Naive thymus-derived CD8-positive, alpha-beta T cell (primary cell): ENCODE data around the gene NCBP2. TPM values are rescaled to one million over a fixed set of nuclear protein-coding genes. Genes with fewer than 3 reads are reported as not detected.
"Not testable (repeated sequence)": the region's sequence is repeated elsewhere in the genome, so short reads cannot be mapped to it uniquely, and the experiment has no call there.

Experiments used
- ATAC-seq, 2 donors: fragments of 150-1000 bp; cut with Tn5 transposase in 1 of 2; sonication (Bioruptor Pico), chemical (Tn5 transposase) in 1 of 2; 1 replicate in 1 of 2; 2 replicates in 1 of 2; pipeline ENCODE4 v1.10.0; 2021; ENCODE audit warnings: mild to moderate bottlenecking in 2 of 2, moderate library complexity in 2 of 2
- POLR2A ChIA-PET: fragments of 350-600 bp; sonication (Branson Sonifier 250); formaldehyde crosslinking; loops from one replicate; lab custom pipeline; 2021; ENCODE audit warnings: antibody characterized with exemption; lab: Charles Lee
- DNase-seq, 10 donors: peaks; one replicate each; pipeline versions ENCODE4 v3.0.0 to v3.0.0-alpha.2; 2020 to 2022
- H3K27ac Mint-ChIP-seq, 10 donors: one replicate each; pipeline ENCODE4 v1.8.0; 2020 to 2022; ENCODE audit warnings: mild to moderate bottlenecking in 10 of 10, mixed read lengths in 10 of 10, moderate library complexity in 4 of 10, inconsistent platforms in 1 of 10
- H3K27me3 Mint-ChIP-seq, 5 donors: one replicate each; pipeline ENCODE4 v1.8.0; 2021 to 2022; ENCODE audit warnings: mixed read lengths in 5 of 5
- H3K36me3 Mint-ChIP-seq, 3 donors: one replicate each; pipeline ENCODE4 v1.8.0; 2020 to 2022; ENCODE audit warnings: mixed read lengths in 3 of 3, mild to moderate bottlenecking in 2 of 3, inconsistent platforms in 1 of 3
- H3K4me1 Mint-ChIP-seq, 4 donors: one replicate each; pipeline ENCODE4 v1.8.0; 2021 to 2022; ENCODE audit warnings: mixed read lengths in 4 of 4
- H3K4me3 Mint-ChIP-seq, 10 donors: one replicate each; pipeline ENCODE4 v1.8.0; 2020 to 2022; ENCODE audit warnings: mild to moderate bottlenecking in 10 of 10, mixed read lengths in 10 of 10, moderate library complexity in 6 of 10, inconsistent platforms in 1 of 10
- H3K9me3 Mint-ChIP-seq, 9 donors: one replicate each; pipeline ENCODE4 v1.8.0; 2020 to 2022; ENCODE audit warnings: mixed read lengths in 9 of 9, mild to moderate bottlenecking in 3 of 9, inconsistent platforms in 1 of 9, moderate library complexity in 1 of 9
- polyA plus RNA-seq, 3 donors: library from polyadenylated mRNA; unstranded; fragments of 300-500 nt; fragmentation: Illumina TruSeq; gene quantifications; one replicate each; pipeline ENCODE4 v1.2.3, GENCODE V29; 2021
- total RNA-seq, 8 experiments: library from RNA in 2 of 8; stranded (reverse) in 2 of 8; gene quantifications; one replicate each; pipeline ENCODE4 v1.2.3 and lab custom pipeline; 2021 to 2026

The NCBP2 gene
- total and polyA plus RNA-seq, 5 experiments from 2014 or later: 54.9 to 87.0 (median 80.5) TPM

DNA sequence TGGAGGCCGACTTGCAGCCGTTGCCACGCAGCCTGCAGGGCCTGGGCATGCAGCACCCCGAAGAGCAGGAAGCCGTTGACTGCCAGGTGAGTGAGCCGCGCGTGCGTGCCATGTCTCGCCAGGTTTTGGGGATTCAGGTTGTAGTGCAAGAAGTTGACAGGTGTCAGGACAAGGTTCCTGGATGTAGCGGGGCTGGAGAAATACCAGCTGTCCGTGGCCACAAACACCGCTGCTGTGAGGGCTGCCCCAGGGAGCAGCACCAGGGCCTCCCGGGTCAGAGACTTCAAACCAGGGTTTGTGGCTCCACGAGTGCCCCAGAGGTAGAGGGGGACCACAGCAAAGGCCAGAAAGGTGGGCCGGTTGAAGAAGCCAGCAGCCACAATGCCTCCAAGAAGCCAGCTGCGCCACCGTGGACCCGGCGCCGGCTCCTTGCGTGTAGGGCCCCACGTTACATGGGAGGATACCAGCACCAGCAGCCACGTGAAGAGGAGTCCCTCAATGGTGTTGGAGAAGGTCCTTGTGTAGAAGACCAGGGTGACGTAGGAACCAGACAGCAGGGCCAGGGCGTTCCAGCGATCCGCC is 5.6 kb upstream of the NCBP2 start:
- DNase-seq (no peak), ATAC-seq (no peak)
- no peaks in the 10 kb centered on the region for H3K27me3 Mint-ChIP-seq
- peaks cover 7 to 22% (median 21%) of the 10 kb centered on the region in 4 donors for H3K4me1 Mint-ChIP-seq
- POLR2A ChIA-PET: interaction anchor here (1.0 kb wide), 1 partner anchor 80 kb away, joined by 3 read pairs; the partner anchor contains the start of gene SENP5
- no peaks in the 10 kb centered on the region for H3K9me3 Mint-ChIP-seq
- H3K27ac Mint-ChIP-seq: no peak overlapping the region
- no peak overlapping the region for H3K4me3 Mint-ChIP-seq
- peaks cover 0 to 7% (median 0%) of the 10 kb centered on the region in 3 donors for H3K36me3 Mint-ChIP-seq

- peaks cover 0 to 2% (median 0%) of the 10 kb centered on the region in 5 donors for H3K27me3 Mint-ChIP-seq
- DNase-seq (no peak), ATAC-seq (no peak)
- peaks cover 0 to 8% (median 0%) of the 10 kb centered on the region in 3 donors for H3K36me3 Mint-ChIP-seq
- H3K4me3 Mint-ChIP-seq: no peak overlapping the region
- POLR2A ChIA-PET: interaction anchor here (0.5 kb wide), 1 partner anchor 329 kb away, joined by 3 read pairs; no protein-coding TSS in a partner anchor
- peak overlapping the region in 2 of 10 donors; percentile 12 to 79 for H3K27ac Mint-ChIP-seq
- H3K9me3 Mint-ChIP-seq: peaks cover 0 to 1% (median 0%) of the 10 kb centered on the region in 9 donors
- H3K4me1 Mint-ChIP-seq: peaks cover 9 to 26% (median 23%) of the 10 kb centered on the region in 4 donors
These were observed 5.0 kb upstream of the NCBP2 start for GRCh38 chr3:196947136-196947859.

DNA sequence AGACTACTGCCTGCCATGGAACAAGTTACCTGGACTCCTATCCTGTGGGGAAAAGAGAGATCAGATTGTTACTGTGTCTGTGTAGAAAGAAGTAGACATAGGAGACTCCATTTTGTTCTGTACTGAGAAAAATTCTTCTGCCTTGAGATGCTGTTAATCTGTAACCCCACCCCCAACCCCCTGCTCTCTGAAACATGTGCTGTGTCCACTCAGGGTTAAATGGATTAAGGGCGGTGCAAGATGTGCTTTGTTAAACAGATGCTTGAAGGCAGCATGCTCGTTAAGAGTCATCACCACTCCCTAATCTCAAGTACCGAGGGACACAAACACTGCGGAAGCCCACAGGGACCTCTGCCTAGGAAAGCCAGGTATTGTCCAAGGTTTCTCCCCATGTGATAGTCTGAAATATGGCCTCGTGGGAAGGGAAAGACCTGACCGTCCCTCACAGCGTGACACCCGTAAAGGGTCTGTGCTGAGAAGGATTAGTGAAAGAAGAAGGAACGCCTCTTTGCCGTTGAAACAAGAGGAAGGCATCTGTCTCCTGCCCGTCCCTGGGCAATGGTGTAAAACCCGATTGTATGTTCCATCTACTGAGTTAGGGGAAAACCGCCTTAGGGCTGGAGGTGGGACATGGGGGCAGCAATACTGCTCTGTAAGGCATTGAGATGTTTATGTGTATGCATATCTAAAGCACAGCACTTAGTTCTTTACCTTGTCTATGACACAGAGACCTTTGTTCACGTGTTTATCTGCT is 1.9 kb upstream of the NCBP2 start:
- H3K4me1 Mint-ChIP-seq: peaks cover 21 to 51% (median 51%) of the 10 kb centered on the region in 4 donors
- not testable (repeated sequence) for H3K27me3 Mint-ChIP-seq, ATAC-seq, DNase-seq, H3K9me3 Mint-ChIP-seq
- peak overlapping the region; percentile 22 to 98 (median 82) for H3K4me3 Mint-ChIP-seq
- H3K36me3 Mint-ChIP-seq: peaks cover 0 to 25% (median 0%) of the 10 kb centered on the region in 3 donors
- H3K27ac Mint-ChIP-seq: peak overlapping the region; percentile 32 to 99 (median 91)
- POLR2A ChIA-PET: interaction anchor here (1.2 kb wide), 1 partner anchor 75 kb away, joined by 3 read pairs; no protein-coding TSS in a partner anchor

DNA sequence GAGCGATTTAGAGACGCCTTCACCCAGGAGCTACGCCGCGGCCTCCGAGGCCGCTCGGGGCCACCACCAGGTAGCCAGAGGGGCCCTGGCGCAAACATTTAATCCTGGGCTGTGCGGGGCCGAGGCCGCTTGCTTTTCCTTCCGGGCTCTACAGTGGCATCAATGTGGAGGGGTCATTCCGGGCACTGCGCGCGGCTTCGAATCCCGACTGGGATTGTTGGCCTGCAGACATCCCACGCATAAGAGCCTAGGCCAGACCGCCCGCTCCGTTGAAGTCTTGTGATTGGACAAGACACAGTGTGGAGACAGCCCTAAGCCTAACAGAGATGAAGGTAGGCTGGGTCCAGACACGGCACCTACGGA is 568 bp upstream of the NCBP2 start:
- ATAC-seq (no peak), DNase-seq (peak in 2 of 10 donors; percentile 14 to 19)
- Mint-ChIP-seq H3K9me3 (peaks cover 0 to 1% (median 0%) of the 10 kb centered on the region in 9 donors), H3K27me3 (peaks cover 0 to 3% (median 0%) of the 10 kb centered on the region in 5 donors), H3K27ac (peak overlapping the region; percentile 85 to 99 (median 97)), H3K4me3 (peak overlapping the region; percentile 80 to 99 (median 96)), H3K36me3 (peaks cover 0 to 38% (median under 1%) of the 10 kb centered on the region in 3 donors), H3K4me1 (peaks cover 21 to 54% (median 51%) of the 10 kb centered on the region in 4 donors)
- POLR2A ChIA-PET: interaction anchor here (0.6 to 2.9 kb wide), 14 partner anchors 18 to 791 kb away, joined by 3 to 55 read pairs (median 5); partner anchors contain the start of genes CEP19, DLG1, FBXO45 and PAK2

DNA sequence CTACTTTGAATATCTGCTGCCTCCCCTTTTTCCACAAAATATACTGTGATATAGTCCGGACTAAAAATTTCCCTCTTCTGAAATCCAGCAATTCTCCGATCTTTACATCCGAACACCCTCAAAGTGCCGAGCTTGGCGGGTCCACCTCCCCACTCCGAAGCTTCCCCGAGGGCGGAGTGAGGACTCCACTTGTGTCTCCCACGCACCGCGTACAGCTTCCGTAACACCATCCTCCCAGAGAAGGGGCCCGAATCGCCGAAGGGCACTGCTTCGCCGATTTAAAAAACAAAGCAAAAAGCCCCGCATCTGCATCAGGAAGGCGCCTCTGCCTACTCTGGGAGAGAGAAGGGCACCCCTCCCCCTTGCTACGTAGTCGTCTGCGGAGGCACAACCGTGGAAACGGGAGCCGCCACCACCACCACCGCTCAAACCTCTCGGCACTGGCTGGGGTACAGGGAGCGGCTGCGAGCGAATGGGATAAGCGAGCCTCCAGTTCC is 551 bp downstream of the NCBP2 start:
- Mint-ChIP-seq H3K27ac (peak overlapping the region; percentile 95 to 99 (median 98)), H3K27me3 (peaks cover 0 to 3% (median 0%) of the 10 kb centered on the region in 5 donors), H3K4me1 (peaks cover 23 to 54% (median 51%) of the 10 kb centered on the region in 4 donors), H3K36me3 (peaks cover 4 to 49% (median 4%) of the 10 kb centered on the region in 3 donors), H3K9me3 (peaks cover 0 to 1% (median 0%) of the 10 kb centered on the region in 9 donors), H3K4me3 (peak overlapping the region; percentile 87 to 99 (median 96))
- POLR2A ChIA-PET: interaction anchor here (0.6 to 2.9 kb wide), 14 partner anchors 28 to 865 kb away, joined by 3 to 55 read pairs (median 6); partner anchors contain the start of genes CEP19, DLG1, FBXO45 and PAK2
- DNase-seq (peak in 9 of 10 donors; percentile 33 to 80 (median 63)), ATAC-seq (peak; percentile 52 to 54)

DNA sequence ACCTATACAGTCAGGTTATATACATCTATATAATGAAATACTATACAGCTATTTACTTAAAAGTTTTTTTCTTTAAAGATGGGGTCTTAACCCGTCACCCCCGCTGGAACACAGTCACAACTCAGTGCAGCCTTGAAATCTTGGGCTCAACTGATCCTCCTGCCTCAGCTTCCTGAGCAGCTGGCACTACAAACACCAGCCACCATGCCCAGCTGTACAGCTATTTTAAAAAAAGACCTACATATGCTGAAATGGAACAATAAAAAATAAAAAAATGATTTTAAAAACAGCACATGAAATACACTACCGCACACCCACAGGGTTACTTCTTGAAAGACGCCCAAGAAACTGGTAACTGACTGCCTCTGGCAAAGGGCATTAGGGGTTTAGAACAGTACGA is 3.8 kb downstream of the NCBP2 start:
- ATAC-seq: no peak
- H3K27ac Mint-ChIP-seq: peak overlapping the region in 5 of 10 donors; percentile 41 to 73 (median 46)
- H3K4me3 Mint-ChIP-seq: peak overlapping the region in 1 of 10 donors; percentile 29
- DNase-seq: no peak
- peaks cover 4 to 69% (median 9%) of the 10 kb centered on the region in 3 donors for H3K36me3 Mint-ChIP-seq
- H3K4me1 Mint-ChIP-seq: peaks cover 17 to 39% (median 36%) of the 10 kb centered on the region in 4 donors
- POLR2A ChIA-PET: interaction anchor here (0.7 kb wide), 1 partner anchor 50 kb away, joined by 3 read pairs; no protein-coding TSS in a partner anchor
- H3K27me3 Mint-ChIP-seq: peaks cover 0 to 3% (median 0%) of the 10 kb centered on the region in 5 donors
- H3K9me3 Mint-ChIP-seq: peaks cover 0 to 1% (median 0%) of the 10 kb centered on the region in 9 donors

DNA sequence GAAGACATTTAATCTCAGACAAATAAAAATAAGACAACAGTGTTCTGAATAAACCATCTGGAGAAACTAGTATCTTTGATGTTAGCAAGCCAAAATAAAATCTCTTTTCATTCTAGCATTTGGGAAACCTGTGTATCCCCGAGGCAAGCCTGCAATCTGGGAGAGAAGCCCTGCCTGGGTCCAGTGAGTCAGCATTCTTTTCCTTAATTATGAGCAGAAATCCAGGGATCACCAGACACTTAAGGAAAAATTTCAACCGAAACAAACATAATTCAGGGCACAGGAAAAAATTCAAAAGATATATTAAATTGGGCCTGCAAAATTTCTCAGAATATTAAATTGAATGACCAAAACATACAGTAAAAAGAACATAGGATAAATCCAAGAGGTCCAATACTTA is 4.2 kb downstream of the NCBP2 start:
- POLR2A ChIA-PET: no interaction called here
- peaks cover 4 to 73% (median 10%) of the 10 kb centered on the region in 3 donors for H3K36me3 Mint-ChIP-seq
- peaks cover 15 to 34% (median 32%) of the 10 kb centered on the region in 4 donors for H3K4me1 Mint-ChIP-seq
- peaks cover 0 to 1% (median 0%) of the 10 kb centered on the region in 9 donors for H3K9me3 Mint-ChIP-seq
- peaks cover 0 to 3% (median 0%) of the 10 kb centered on the region in 5 donors for H3K27me3 Mint-ChIP-seq
- H3K27ac Mint-ChIP-seq: peak overlapping the region in 1 of 10 donors; percentile 11
- ATAC-seq: no peak
- DNase-seq: no peak
- no peak overlapping the region for H3K4me3 Mint-ChIP-seq

DNA sequence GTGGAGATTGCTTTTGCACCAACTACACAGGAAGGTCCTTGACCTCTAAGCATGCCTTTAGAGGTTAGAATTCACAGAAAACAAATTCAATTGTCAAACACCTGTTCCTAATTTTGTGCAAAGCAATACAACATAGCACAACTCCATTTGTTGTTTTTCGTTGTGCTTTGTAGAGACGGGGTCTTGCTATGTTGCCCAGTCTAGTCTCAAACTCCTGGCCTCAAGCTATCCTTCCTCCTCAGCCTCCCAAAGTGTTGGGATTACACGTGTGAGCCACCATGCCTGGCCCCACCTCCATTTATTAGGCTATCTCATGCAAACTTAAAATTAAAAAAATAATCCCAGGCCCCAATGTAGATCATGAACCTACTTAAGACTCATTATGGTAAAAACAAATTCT is 6.0 kb downstream of the NCBP2 start:
- no peaks in the 10 kb centered on the region for H3K9me3 Mint-ChIP-seq
- ATAC-seq: no peak
- peaks cover 7 to 24% (median 19%) of the 10 kb centered on the region in 4 donors for H3K4me1 Mint-ChIP-seq
- H3K27me3 Mint-ChIP-seq: no peaks in the 10 kb centered on the region
- no peak for DNase-seq
- H3K4me3 Mint-ChIP-seq: no peak overlapping the region
- H3K27ac Mint-ChIP-seq: peak overlapping the region in 4 of 10 donors; percentile 29 to 51 (median 42)
- POLR2A ChIA-PET: no interaction called here
- H3K36me3 Mint-ChIP-seq: peaks cover 5 to 84% (median 14%) of the 10 kb centered on the region in 3 donors

GRCh38 chr3:196932600-196932999 is 9.7 kb downstream of the NCBP2 start:
- H3K27me3 Mint-ChIP-seq: no peaks in the 10 kb centered on the region
- no peak overlapping the region for H3K4me3 Mint-ChIP-seq
- H3K4me1 Mint-ChIP-seq: peaks cover 0 to 1% (median 0%) of the 10 kb centered on the region in 4 donors
- no peaks in the 10 kb centered on the region for H3K9me3 Mint-ChIP-seq
- POLR2A ChIA-PET: interaction anchor here (0.6 kb wide), 1 partner anchor 9 kb away, joined by 3 read pairs; no protein-coding TSS in a partner anchor
- no peak for DNase-seq
- peaks cover 4 to 92% (median 12%) of the 10 kb centered on the region in 3 donors for H3K36me3 Mint-ChIP-seq
- ATAC-seq: peak in 1 of 2 donors; percentile 23
- H3K27ac Mint-ChIP-seq: peak overlapping the region in 3 of 10 donors; percentile 25 to 79 (median 56)

GRCh38 chr3:196931828-196932587 is 10.3 kb downstream of the NCBP2 start:
- H3K4me3 Mint-ChIP-seq: no peak overlapping the region
- DNase-seq (no peak), ATAC-seq (no peak)
- H3K4me1 Mint-ChIP-seq: peaks cover 0 to 2% (median under 1%) of the 10 kb centered on the region in 4 donors
- H3K27ac Mint-ChIP-seq: peak overlapping the region in 3 of 10 donors; percentile 25 to 79 (median 56)
- POLR2A ChIA-PET: interaction anchor here (0.6 kb wide), 1 partner anchor 9 kb away, joined by 3 read pairs; no protein-coding TSS in a partner anchor
- H3K27me3 Mint-ChIP-seq: no peaks in the 10 kb centered on the region
- H3K9me3 Mint-ChIP-seq: no peaks in the 10 kb centered on the region
- H3K36me3 Mint-ChIP-seq: peaks cover 4 to 91% (median 10%) of the 10 kb centered on the region in 3 donors

DNA sequence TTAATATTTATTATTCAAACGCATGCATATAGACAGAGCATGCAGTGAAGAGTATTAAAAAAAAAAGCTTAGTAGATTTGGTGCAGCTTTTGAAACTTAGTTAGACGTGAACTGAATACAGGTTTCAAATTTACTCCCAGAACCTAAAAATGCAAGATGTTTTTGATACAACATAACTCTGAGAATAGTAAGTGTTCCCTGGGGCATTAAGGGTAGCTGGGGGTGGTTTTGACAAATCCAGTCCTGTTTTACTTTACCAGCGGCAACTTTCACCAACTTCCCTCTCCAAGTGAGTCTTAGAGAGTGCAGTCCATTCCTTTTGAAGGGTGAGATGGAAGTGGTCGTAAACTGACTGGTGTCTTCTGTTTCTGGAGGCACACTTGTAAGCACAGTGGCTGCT is 11.2 kb downstream of the NCBP2 start:
- Mint-ChIP-seq H3K27ac (peak overlapping the region in 3 of 10 donors; percentile 41 to 81 (median 63)), H3K27me3 (no peaks in the 10 kb centered on the region), H3K9me3 (no peaks in the 10 kb centered on the region), H3K4me1 (peaks cover 0 to 2% (median under 1%) of the 10 kb centered on the region in 4 donors), H3K36me3 (peaks cover 4 to 84% (median 9%) of the 10 kb centered on the region in 3 donors), H3K4me3 (no peak overlapping the region)
- ATAC-seq: no peak
- POLR2A ChIA-PET: interaction anchor here (1.1 kb wide), 1 partner anchor 63 kb away, joined by 4 read pairs; the partner anchor contains the start of gene SENP5
- no peak for DNase-seq
